Neural progenitor cell (in vitro differentiated cells): ENCODE results near the gene NR3C2.

Source experiments
- EZH2 ChIP-seq: fragments of 200-600 bp; sonication (generic); IDR thresholded peaks from 2 replicates; pipeline ENCODE4 v1.6.1; 2017; ENCODE audit warnings: antibody characterized with exemption, mild to moderate bottlenecking, moderate library complexity
- EZH2phosphoT487 ChIP-seq: fragments of 200-600 bp; sonication (generic); IDR thresholded peaks from 2 replicates; pipeline ENCODE4 v1.6.1; 2017; ENCODE audit warnings: antibody characterized with exemption
- TF ChIP-seq, protein P1 (sequence below): fragments of 200-600 bp; sonication (generic); IDR thresholded peaks from 2 replicates; pipeline ENCODE4 v1.5.1; 2017; ENCODE audit warnings: antibody characterized with exemption, mild to moderate bottlenecking

DNA sequence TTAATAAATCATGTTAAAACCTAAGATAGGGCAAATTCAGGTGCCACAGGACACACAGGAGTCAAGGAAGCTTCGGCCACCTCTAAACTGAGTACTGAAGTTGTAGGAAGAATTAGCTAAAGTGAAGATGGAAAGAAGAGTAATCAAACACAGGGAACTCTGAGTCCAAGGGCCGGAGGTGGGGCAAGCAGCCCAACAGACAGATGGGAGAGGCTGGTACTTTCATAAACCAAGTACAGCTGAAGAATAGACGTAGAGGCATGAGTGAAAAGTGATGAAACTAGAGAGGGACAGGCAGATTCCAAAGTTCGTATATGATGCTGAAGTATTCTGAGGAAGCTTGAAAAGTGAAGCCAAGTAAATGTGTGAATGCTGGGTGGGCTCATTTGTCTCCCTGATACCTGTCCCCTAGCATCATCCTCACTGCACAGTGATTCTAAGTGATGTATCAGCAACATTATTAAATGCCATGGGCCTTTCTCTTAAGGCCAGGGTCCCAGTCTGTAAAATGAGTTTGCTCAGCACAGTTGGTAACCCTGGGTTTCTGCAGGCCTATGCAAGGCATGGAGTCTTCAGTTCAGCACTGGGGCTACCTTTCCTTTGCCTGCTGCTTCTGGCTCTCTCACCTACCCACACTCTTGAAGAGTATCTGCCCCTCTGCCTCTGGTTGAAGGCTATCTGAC, 203.3 kb downstream of the NR3C2 start:
- TF ChIP-seq, protein P1, sequence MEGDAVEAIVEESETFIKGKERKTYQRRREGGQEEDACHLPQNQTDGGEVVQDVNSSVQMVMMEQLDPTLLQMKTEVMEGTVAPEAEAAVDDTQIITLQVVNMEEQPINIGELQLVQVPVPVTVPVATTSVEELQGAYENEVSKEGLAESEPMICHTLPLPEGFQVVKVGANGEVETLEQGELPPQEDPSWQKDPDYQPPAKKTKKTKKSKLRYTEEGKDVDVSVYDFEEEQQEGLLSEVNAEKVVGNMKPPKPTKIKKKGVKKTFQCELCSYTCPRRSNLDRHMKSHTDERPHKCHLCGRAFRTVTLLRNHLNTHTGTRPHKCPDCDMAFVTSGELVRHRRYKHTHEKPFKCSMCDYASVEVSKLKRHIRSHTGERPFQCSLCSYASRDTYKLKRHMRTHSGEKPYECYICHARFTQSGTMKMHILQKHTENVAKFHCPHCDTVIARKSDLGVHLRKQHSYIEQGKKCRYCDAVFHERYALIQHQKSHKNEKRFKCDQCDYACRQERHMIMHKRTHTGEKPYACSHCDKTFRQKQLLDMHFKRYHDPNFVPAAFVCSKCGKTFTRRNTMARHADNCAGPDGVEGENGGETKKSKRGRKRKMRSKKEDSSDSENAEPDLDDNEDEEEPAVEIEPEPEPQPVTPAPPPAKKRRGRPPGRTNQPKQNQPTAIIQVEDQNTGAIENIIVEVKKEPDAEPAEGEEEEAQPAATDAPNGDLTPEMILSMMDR = no peak
- TF ChIP-seq EZH2 = no peak
- TF ChIP-seq EZH2phosphoT487 = no peak
